ENCODE measurements around the gene MAVS.

- no peak for TF ChIP-seq CTCF (IDR thresholded peaks at IDR 0.05)
- TF ChIP-seq POLR2AphosphoS5 (IDR thresholded peaks at IDR 0.05): no peak
- TF ChIP-seq EP300 (IDR thresholded peaks at IDR 0.05; ENCODE audit: low read depth): no peak
- no peak for TF ChIP-seq POLR2A (IDR thresholded peaks at IDR 0.05)
Measured at GRCh38 chr20:3861191-3861590, 14.6 kb downstream of the MAVS start.

Data from transverse colon (tissue), 4 donors.